ENCODE data around the gene CSF2RB.

CSF2RB gene

GRCh38 chr22:36936362-36937116 lies 23.1 kb downstream of the CSF2RB start:
- DNase-seq (ENCODE audit: low spot score) = no peak

- DNase-seq (ENCODE audit: low spot score) = no peak
Measured at GRCh38 chr22:36937319-36938027, 24.0 kb downstream of the CSF2RB start.

GRCh38 chr22:36938028-36938425 lies 24.6 kb downstream of the CSF2RB start:
- DNase-seq (ENCODE audit: low spot score) = no peak

GRCh38 chr22:36938886-36939285 lies 25.5 kb downstream of the CSF2RB start:
- DNase-seq (ENCODE audit: low spot score) = no peak

- no peak for DNase-seq (ENCODE audit: low spot score)
Measured at GRCh38 chr22:36940676-36941075, 27.2 kb downstream of the CSF2RB start.

- DNase-seq (ENCODE audit: low spot score) = no peak
Measured at GRCh38 chr22:36942556-36942955, 29.1 kb downstream of the CSF2RB start.

- DNase-seq (ENCODE audit: low spot score) = peak; percentile 40
Measured at GRCh38 chr22:36946421-36947158, 33.2 kb downstream of the CSF2RB start.

GRCh38 chr22:36948273-36949225 lies 35.1 kb downstream of the CSF2RB start:
- DNase-seq (ENCODE audit: low spot score) = no peak

GRCh38 chr22:36950797-36951590 lies 37.6 kb downstream of the CSF2RB start:
- DNase-seq (ENCODE audit: low spot score) = no peak

- no peak for DNase-seq (ENCODE audit: low spot score)
Measured at GRCh38 chr22:36951746-36952145, 38.3 kb downstream of the CSF2RB start.

- no peak for DNase-seq (ENCODE audit: low spot score)
Measured at GRCh38 chr22:36953239-36954080, 40.0 kb downstream of the CSF2RB start.

GRCh38 chr22:36954251-36955014 lies 41.0 kb downstream of the CSF2RB start:
- DNase-seq (ENCODE audit: low spot score) = no peak

- DNase-seq (ENCODE audit: low spot score) = no peak
Measured at GRCh38 chr22:36955691-36956090, 42.3 kb downstream of the CSF2RB start.

- DNase-seq (ENCODE audit: low spot score) = no peak
Measured at GRCh38 chr22:36958366-36958765, 44.9 kb downstream of the CSF2RB start.

GRCh38 chr22:36961626-36962025 lies 48.2 kb downstream of the CSF2RB start:
- DNase-seq (ENCODE audit: low spot score) = no peak

- no peak for DNase-seq (ENCODE audit: low spot score)
Measured at GRCh38 chr22:36963302-36963701, 49.9 kb downstream of the CSF2RB start.

- no peak for DNase-seq (ENCODE audit: low spot score)
Measured at GRCh38 chr22:36964106-36964505, 50.7 kb downstream of the CSF2RB start.

- no peak for DNase-seq (ENCODE audit: low spot score)
Measured at GRCh38 chr22:36965696-36966095, 52.3 kb downstream of the CSF2RB start.

- no peak for DNase-seq (ENCODE audit: low spot score)
Measured at GRCh38 chr22:36966851-36967540, 53.6 kb downstream of the CSF2RB start.

Measured in hematopoietic multipotent progenitor cell treated with erythropoietin and hydrocortisone succinate and interleukin-3 and kit ligand, for 17 days (in vitro differentiated cells).